H1 (cell line): ENCODE measurements around the gene MROH2A. TPM values are rescaled to one million over a fixed set of nuclear protein-coding genes. Genes with fewer than 3 reads are reported as not detected.

Experiments used
- ATF3 ChIP-seq: IDR thresholded peaks from 2 replicates; pipeline ENCODE4 v1.6.1; 2011; ENCODE audit warnings: low read depth, mild to moderate bottlenecking, low read length; ENCODE audit not compliant: insufficient read depth
- MAFK ChIP-seq: IDR thresholded peaks from 2 replicates; pipeline ENCODE4 v1.6.1; 2012; ENCODE audit warnings: low read depth, mild to moderate bottlenecking, improper control_type of control experiment, low read length
- polyA plus RNA-seq, 7 experiments: library from polyadenylated mRNA; depleted of rRNA in 3 of 7; stranded (reverse) in 5 of 7; unstranded in 2 of 7; fragments of >200 nt in 5 of 7; fragments of 200-250 nt in 2 of 7; gene quantifications; 1 replicate in 5 of 7; 2 replicates in 1 of 7; 4 replicates in 1 of 7; pipeline versions ENCODE4 v1.2.1 to v1.2.3, GENCODE V29; 2011 to 2013; ENCODE audit warnings: missing spikeins in 2 of 7, mixed read lengths in 2 of 7
- total RNA-seq: library from RNA; stranded (reverse); fragmentation: NEBNext Ultra II Directional; extraction: Animal tissue kit (Norgen Biotek cat#: 25700); gene quantifications from 2 replicates; pipeline ENCODE4 v1.2.1, GENCODE V29; 2021

The MROH2A gene
- total and polyA plus RNA-seq, 2 of the 8 experiments (the other 6 are each of a cell fraction or from before 2014, with no cell fraction given) = not detected

- no peak for TF ChIP-seq MAFK
- no peak for TF ChIP-seq ATF3
These were observed 2.6 kb downstream of the MROH2A start (continued) for GRCh38 chr2:233780771-233781170.
